Heart left ventricle (tissue), 16 donors: ENCODE measurements around the gene ROR1. TPM values are rescaled to one million over a fixed set of nuclear protein-coding genes. Genes with fewer than 3 reads are reported as not detected.

Experiments used
- ATAC-seq, 4 donors: fragments of 200-7000 bp; cut with Tn5 transposase; one replicate each; pipeline ENCODE4 v1.9.1; 2020 to 2022; ENCODE audit warnings: moderate library complexity in 4 of 4, mild to moderate bottlenecking in 3 of 4, moderate number of reproducible peaks in 1 of 4
- DNase-seq, 5 donors: peaks; one replicate each; pipeline ENCODE4 v3.0.0-alpha.2; 2020
- H3K27ac ChIP-seq, 12 donors: fragments of 200-600 bp; sonication (generic) in 4 of 12; one replicate each; pipeline versions ENCODE4 v1.5.0 to v1.8.0; 2016 to 2022; ENCODE audit warnings: mild to moderate bottlenecking in 2 of 12
- H3K27me3 ChIP-seq, 9 donors: fragments of 200-600 bp; sonication (generic) in 2 of 9; one replicate each; pipeline versions ENCODE4 v1.5.1 to v1.8.0; 2016 to 2022; ENCODE audit warnings: mild to moderate bottlenecking in 3 of 9
- H3K36me3 ChIP-seq, 9 donors: fragments of 200-600 bp; sonication (generic) in 2 of 9; one replicate each; pipeline versions ENCODE4 v1.5.0 to v1.8.0; 2018 to 2022; ENCODE audit warnings: mild to moderate bottlenecking in 2 of 9
- H3K4me1 ChIP-seq, 12 donors: fragments of 200-600 bp; sonication (generic) in 4 of 12; one replicate each; pipeline versions ENCODE4 v1.5.0 to v1.8.0; 2016 to 2022; ENCODE audit warnings: mild to moderate bottlenecking in 3 of 12
- H3K4me3 ChIP-seq, 12 donors: fragments of 200-600 bp; sonication (generic) in 4 of 12; one replicate each; pipeline versions ENCODE4 v1.5.0 to v1.8.0; 2017 to 2022; ENCODE audit warnings: mild to moderate bottlenecking in 9 of 12, moderate library complexity in 4 of 12
- H3K9me3 ChIP-seq, 12 donors: fragments of 200-600 bp; sonication (generic) in 4 of 12; one replicate each; pipeline versions ENCODE4 v1.5.0 to v1.8.0; 2016 to 2022; ENCODE audit warnings: mild to moderate bottlenecking in 1 of 12
- CTCF ChIP-seq, 12 donors: fragments of 200-600 bp; sonication (generic) in 4 of 12; IDR thresholded peaks; one replicate each; pipeline versions ENCODE4 v1.5.0 to v1.8.0; 2018 to 2022; ENCODE audit warnings: antibody characterized with exemption in 12 of 12, mild to moderate bottlenecking in 5 of 12
- POLR2A ChIP-seq, 2 donors: fragments of 450-650 bp; IDR thresholded peaks; one replicate each; pipeline ENCODE4 v1.6.1; 2017; ENCODE audit warnings: antibody characterized with exemption in 2 of 2, mild to moderate bottlenecking in 2 of 2, moderate library complexity in 2 of 2
- WGBS, 4 donors: extraction: QIAGEN DNeasy Blood & Tissue Kit in 2 of 4; methylation state at CpG; one replicate each; pipeline versions ENCODE4 v1.1.5 to v1.1.7; 2013 to 2018; 5-methylcytosine and 5-hydroxymethylcytosine counted together
- intact Hi-C, 10 donors: fragments of 100-400 bp; cut with DNase I; formaldehyde crosslinking; loops; one replicate each; pipeline versions ENCODE4 v1.11.1 to v1.14.2; 2022
- polyA plus RNA-seq, 2 donors: library from polyadenylated mRNA; stranded (reverse); fragments of 200-250 nt; gene quantifications; one replicate each; pipeline ENCODE4 v1.2.3, GENCODE V29; 2013
- total RNA-seq, 9 donors: library from RNA; depleted of rRNA in 2 of 9; stranded (reverse); fragments of >200 nt in 2 of 9; fragmentation: NEBNext Ultra II Directional in 3 of 9; extraction: Animal tissue kit (Norgen Biotek cat#: 25700) in 3 of 9; gene quantifications; one replicate each; pipeline versions ENCODE4 v1.1.0 to v1.2.4, GENCODE V29; 2016 to 2023
- donor health status: ischemic (EF 13 %, LVEDD 7.1; RV severe dilation, severe dysfunction).
- donor health status: healthy with polysubstance abuse.
- donor health status: DM: no; HTN: yes; CAD: no.
- donor health status: DM: no; HTN: no; CAD: no.
- donor health status: ischemic (EF 25% LVEDD 6.9; RV normal size, moderate dysfunction).
- donor health status: ischemic (EF 25% LVEDD 5.7; RV mildly dilated, moderate dysfunction).
- donor health status: healthy.
- donor health status: DM: yes; HTN: yes; CAD: no.
- donor health status: ischemic (EF 35%, LVEDD 5.7; RV mildly dilated, moderate dysfunction).
- donor health status: nonischemic (EF 11% LVEDD 7.7; RV severe dilation, severe dysfunction).
- donor health status: DM: yes; HTN: yes; CAD: no.
- donor health status: PGD.
- donor health status: ischemic (EF 29% LVEDD 5.4; RV normal size, mild dysfunction).
- donor health status: nonischemic (EF 23%, LVEDD 6.1; RV moderate dilation, normal function).

The ROR1 gene
- total and polyA plus RNA-seq, 11 donors: 4.1 to 35.3 (median 19.3) TPM

DNA sequence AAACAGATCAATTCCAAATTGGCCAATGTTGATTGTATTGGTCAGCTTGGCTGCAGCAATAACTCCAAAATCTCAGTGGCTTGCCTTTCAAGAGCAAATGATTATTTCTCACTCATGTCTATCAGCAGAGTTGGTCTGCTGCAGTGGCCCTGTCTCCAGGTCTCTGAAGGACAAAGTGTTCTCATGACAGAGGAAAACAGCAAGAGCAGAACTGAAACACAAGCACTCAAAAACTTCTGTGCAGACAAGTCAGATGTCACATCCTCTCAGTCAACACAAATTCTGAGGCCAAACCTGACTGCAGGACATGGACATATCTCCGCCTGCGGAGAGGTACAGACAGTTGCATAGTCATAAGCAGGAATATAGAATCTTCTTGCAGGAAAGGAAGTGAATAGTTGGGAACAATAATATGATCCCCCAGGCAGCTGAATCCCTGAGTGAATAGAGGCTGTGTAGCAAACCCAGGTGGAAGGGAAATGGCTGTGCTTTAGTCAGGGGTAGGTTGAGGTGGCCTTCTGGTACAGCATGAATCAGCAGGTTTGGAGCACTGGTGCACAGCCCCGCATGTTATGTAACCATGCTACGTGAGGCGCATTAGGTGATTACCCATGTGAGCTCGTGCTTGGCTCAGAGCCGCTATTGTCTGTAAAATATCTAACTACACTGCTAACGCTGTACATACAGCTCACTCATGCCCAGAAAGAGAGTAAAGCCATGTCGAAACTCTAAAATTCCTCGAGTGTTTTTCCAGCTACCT lies 412.5 kb downstream of the ROR1 start:
- no peaks in the 10 kb centered on the region for H3K27me3 ChIP-seq
- H3K4me1 ChIP-seq: peaks cover 0 to 19% (median 3%) of the 10 kb centered on the region in 12 donors
- no peaks in the 10 kb centered on the region for H3K9me3 ChIP-seq
- no peaks in the 10 kb centered on the region for H3K36me3 ChIP-seq
- DNase-seq (peak in 3 of 5 donors; percentile 42 to 78 (median 66)), ATAC-seq (peak; percentile 70 to 85 (median 79))
- no peak overlapping the region for H3K4me3 ChIP-seq
- WGBS, 4 donors: 60 to 74% (median 67%) methylated on average over 10 of the region's 10 CpGs
- peak overlapping the region in 10 of 12 donors; percentile 9 to 75 (median 46) for H3K27ac ChIP-seq
- TF ChIP-seq CTCF (IDR thresholded peaks at IDR 0.05) (no peak), POLR2A (IDR thresholded peaks at IDR 0.05) (no peak)
- intact Hi-C loops: no loop called here

DNA sequence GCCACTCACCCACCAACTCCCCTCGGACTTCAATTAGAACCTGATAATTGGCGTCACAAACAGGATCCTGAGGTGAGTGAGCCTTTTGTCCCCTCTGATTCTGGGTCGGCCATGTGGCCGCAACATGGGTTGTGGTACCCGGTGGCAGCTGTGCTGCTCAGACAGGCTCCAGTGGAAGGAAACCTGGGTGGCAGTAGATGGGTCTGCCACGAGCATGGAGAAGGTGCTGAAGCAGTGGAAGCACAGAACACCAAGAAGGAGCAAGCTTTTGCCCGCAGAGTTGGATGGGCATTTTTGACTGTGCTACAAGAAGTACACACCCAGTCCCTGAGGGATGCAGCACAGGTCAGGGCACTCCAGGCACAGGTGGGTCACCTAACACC lies 413.1 kb downstream of the ROR1 start:
- WGBS, 4 donors: 70 to 86% (median 82%) methylated on average over 7 of the region's 7 CpGs
- intact Hi-C loops: no loop called here
- Histone ChIP-seq H3K4me3 (no peak overlapping the region), H3K36me3 (no peaks in the 10 kb centered on the region), H3K4me1 (peaks cover 0 to 19% (median 3%) of the 10 kb centered on the region in 12 donors), H3K27ac (peak overlapping the region in 7 of 12 donors; percentile 24 to 75 (median 47)), H3K27me3 (no peaks in the 10 kb centered on the region), H3K9me3 (no peaks in the 10 kb centered on the region)
- DNase-seq (no peak), ATAC-seq (peak in 2 of 4 donors; percentile 15 to 22)
- no peak for TF ChIP-seq CTCF (IDR thresholded peaks at IDR 0.05)
- TF ChIP-seq POLR2A (IDR thresholded peaks at IDR 0.05): no peak

DNA sequence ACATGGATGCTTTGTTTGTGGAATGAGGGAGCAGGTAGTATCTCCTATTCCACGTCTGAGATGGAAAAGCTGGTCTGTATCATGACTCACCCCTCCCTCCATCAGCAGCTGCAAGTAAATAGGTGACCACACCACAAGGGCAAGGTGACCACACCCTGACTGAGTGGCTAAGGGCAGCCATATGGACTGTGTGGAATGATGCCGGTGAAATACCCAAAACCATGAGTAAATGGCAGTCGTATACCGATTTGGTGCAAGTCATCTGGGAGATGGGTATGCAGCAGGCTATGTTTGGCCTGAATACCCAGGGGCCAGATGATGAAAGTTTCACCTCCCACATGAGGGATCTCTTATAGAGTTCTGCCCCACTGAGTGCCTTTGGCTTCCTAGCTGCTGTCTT lies 413.8 kb downstream of the ROR1 start:
- intact Hi-C loops: no loop called here
- 45 to 98% (median 87%) methylated on average over 1 to 4 of the region's 4 CpGs for WGBS, 4 donors
- no peaks in the 10 kb centered on the region for H3K36me3 ChIP-seq
- no peaks in the 10 kb centered on the region for H3K9me3 ChIP-seq
- no peak for TF ChIP-seq POLR2A (IDR thresholded peaks at IDR 0.05)
- no peak for TF ChIP-seq CTCF (IDR thresholded peaks at IDR 0.05)
- no peak overlapping the region for H3K27ac ChIP-seq
- H3K27me3 ChIP-seq: no peaks in the 10 kb centered on the region
- no peak overlapping the region for H3K4me3 ChIP-seq
- peaks cover 0 to 19% (median 3%) of the 10 kb centered on the region in 12 donors for H3K4me1 ChIP-seq
- no peak for DNase-seq
- no peak for ATAC-seq

GRCh38 chr1:64192290-64192689 lies 418.5 kb downstream of the ROR1 start:
- no peak for ATAC-seq
- Histone ChIP-seq H3K27ac (no peak overlapping the region), H3K4me1 (peaks cover 0 to 14% (median 3%) of the 10 kb centered on the region in 12 donors), H3K4me3 (no peak overlapping the region), H3K9me3 (no peaks in the 10 kb centered on the region), H3K36me3 (no peaks in the 10 kb centered on the region), H3K27me3 (no peaks in the 10 kb centered on the region)
- TF ChIP-seq POLR2A (IDR thresholded peaks at IDR 0.05): no peak
- TF ChIP-seq CTCF (IDR thresholded peaks at IDR 0.05): no peak
- 95 to 98% (median 98%) methylated on average over 8 of the region's 8 CpGs for WGBS, 4 donors
- intact Hi-C loops: no loop called here
- DNase-seq: no peak
